NCI-H1930 (cell line): Measurements from ENCODE around the gene CEP89.
"Not testable (repeated sequence)": the region's sequence is repeated elsewhere in the genome, so short reads cannot be mapped to it uniquely, and the experiment has no call there.

Experiments used
- DNase-seq, 2 experiments: peaks; one replicate each; lab custom pipeline; 2025; lab: John Stamatoyannopoulos, UW

The CEP89 gene

GRCh38 chr19:32837531-32837930, 134.2 kb downstream of the CEP89 start:
- DNase-seq: no peak

- not testable (repeated sequence) for DNase-seq
Measured at GRCh38 chr19:32833388-32833787, 138.4 kb downstream of the CEP89 start.

DNA sequence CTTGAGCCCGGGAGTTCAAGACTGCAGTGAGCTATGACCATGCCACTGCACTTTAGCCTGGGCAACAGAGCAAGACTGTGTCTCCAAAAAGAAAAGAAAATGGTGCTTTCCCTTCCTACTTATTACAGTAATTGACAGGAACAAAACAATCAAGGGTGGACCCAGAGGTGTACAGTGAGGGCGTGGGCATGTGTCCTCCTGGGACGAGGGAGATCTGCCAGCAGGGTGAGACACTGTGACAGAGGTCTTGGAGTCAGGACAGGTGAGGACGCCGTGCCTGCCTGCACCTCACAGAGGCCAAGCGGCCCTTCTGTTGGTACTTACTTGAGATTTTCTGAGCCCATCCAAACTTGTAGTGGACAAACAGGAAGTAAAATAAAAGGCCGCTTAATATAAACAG, 138.9 kb downstream of the CEP89 start:
- DNase-seq: not testable (repeated sequence)

GRCh38 chr19:32832094-32832493, 139.7 kb downstream of the CEP89 start:
- DNase-seq: not testable (repeated sequence)

GRCh38 chr19:32831611-32832010, 140.1 kb downstream of the CEP89 start:
- no peak for DNase-seq

GRCh38 chr19:32830231-32831014, 141.3 kb downstream of the CEP89 start:
- no peak for DNase-seq

- no peak for DNase-seq
Measured at GRCh38 chr19:32829345-32829896, 142.3 kb downstream of the CEP89 start.

- no peak for DNase-seq
Measured at GRCh38 chr19:32828643-32829344, 143.0 kb downstream of the CEP89 start.

DNA sequence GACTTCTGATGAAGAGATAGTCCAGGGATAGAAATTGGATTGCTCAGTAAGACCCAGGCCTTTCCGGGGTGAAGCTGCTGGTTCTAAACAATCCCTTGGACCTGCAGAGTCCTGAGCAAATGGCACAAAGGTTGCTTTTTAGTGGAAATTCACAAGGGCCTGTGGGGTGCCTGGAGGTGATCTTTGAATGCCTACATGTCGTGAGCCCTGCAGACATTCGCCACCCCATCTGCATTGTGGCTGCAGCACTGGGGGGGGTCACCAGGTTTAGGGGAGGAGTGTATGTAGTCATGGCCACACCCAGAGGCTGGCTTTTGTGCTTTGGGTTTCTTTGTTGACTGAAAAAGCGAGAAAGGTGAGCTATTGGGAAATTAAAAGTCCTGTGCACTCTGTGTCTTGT, 143.6 kb downstream of the CEP89 start:
- DNase-seq: no peak
